Stimulated activated CD4-positive, alpha-beta T cell treated with anti-CD3 and anti-CD28 coated beads, TNF-alpha, amount 100 ng/mL, for 24 hours (primary cell): Measurements from ENCODE around the gene ARFGEF2.

Experiments
- DNase-seq, 3 experiments: peaks; one replicate each; pipeline ENCODE4 v3.0.0-alpha.2; 2020; ENCODE audit warnings: low read depth in 3 of 3

ARFGEF2 gene

DNA sequence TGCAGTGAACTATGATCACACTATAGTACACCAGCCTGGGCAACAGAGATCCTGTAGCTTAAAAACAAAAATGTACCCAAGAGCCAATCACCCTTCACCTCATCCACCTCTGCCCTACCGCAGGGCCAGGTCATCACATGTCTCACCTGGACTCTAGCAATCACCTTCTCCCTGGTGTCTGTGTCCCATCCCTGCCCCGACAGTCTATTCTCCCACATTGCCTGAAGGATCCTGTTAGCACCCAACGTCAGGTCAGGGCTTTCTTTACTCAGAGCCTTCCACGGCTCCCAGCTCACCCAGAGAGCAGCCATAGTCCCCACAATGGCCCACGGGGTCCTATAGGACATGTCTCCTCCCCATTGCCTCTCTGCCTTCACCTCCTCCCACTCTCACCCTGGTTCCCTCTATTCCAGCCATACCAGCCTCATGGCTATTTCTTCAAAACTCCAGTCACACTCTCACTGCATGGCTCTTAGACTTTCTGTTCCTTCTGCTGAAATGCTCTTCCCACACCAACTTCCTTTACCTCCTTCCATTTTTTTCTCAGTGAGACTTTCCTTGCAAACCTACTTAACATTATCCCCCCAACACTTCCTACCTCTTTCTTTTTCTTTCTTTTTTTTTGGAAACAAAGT is 22.5 kb upstream of the ARFGEF2 start:
- DNase-seq = no peak

GRCh38 chr20:48899881-48900280 is 21.6 kb upstream of the ARFGEF2 start:
- DNase-seq = no peak

- no peak for DNase-seq
Measured at GRCh38 chr20:48901326-48901725, 20.2 kb upstream of the ARFGEF2 start.

DNA sequence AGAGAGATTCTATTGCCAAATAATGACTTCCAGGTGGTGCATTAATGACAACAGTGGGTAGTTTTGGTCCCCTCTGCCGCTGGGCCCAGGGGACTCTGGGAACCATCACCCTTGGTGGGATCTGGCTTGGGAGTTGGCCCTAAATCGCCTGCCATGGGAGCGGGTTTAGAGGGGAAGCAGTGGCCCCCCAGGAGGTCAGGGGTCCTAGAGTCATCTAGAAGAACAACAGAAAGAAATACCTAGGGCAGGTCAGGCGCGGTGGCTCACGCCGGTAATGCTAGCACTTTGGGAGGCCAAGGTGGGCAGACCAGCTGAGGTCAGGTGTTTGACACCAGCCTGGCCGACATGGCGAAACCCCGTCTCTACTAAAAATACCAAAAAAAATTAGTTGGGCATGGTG is 17.8 kb upstream of the ARFGEF2 start:
- no peak for DNase-seq

GRCh38 chr20:48904566-48905296 is 16.8 kb upstream of the ARFGEF2 start:
- DNase-seq = peak; percentile 46 to 62 (median 52)

- no peak for DNase-seq
Measured at GRCh38 chr20:48905297-48905647, 16.2 kb upstream of the ARFGEF2 start.

- no peak for DNase-seq
Measured at GRCh38 chr20:48906221-48906877, 15.2 kb upstream of the ARFGEF2 start.

GRCh38 chr20:48908656-48909319 is 12.7 kb upstream of the ARFGEF2 start:
- no peak for DNase-seq

GRCh38 chr20:48909910-48910309 is 11.6 kb upstream of the ARFGEF2 start:
- no peak for DNase-seq

DNA sequence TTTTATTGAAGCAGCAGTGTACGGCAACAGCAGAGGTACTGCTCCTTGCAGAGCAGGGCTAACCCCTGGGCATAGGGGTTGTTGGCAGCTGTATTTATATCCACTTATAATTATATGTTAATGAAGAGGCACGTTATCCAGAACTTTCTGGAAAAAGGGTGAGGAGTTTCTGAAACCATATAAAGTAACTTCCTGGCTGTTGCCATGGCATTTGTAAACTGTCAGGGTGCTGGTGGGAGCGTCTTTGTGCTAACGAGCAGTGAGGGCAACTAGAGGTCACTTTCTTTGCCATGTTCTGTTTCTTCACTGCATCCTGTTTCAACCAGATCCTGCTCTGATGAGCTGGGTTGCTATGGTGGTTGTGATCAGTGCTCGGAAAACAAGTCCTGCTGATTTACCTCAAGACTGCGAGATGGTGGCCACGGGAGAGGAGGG is 11.1 kb upstream of the ARFGEF2 start:
- DNase-seq = no peak

GRCh38 chr20:48912065-48912464 is 9.4 kb upstream of the ARFGEF2 start:
- no peak for DNase-seq

DNA sequence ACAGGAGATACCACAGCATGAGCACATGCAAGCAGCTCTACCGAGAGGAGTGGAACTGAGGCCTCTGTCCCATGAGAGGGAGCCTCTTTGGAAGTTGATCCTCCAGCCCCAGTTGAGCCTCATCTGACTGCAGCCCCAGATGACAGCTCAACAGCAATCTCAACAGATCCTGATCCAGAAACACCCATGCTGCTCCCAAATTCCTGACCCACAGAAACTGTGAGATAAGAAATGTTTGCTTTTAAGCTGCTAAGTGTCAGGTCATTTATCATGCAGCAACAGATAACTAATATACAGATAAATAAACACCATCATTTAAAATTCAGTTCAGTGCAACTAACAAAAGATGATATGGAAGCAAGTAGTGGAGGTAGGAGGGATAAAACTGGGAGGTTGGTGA is 4.8 kb upstream of the ARFGEF2 start:
- no peak for DNase-seq

DNA sequence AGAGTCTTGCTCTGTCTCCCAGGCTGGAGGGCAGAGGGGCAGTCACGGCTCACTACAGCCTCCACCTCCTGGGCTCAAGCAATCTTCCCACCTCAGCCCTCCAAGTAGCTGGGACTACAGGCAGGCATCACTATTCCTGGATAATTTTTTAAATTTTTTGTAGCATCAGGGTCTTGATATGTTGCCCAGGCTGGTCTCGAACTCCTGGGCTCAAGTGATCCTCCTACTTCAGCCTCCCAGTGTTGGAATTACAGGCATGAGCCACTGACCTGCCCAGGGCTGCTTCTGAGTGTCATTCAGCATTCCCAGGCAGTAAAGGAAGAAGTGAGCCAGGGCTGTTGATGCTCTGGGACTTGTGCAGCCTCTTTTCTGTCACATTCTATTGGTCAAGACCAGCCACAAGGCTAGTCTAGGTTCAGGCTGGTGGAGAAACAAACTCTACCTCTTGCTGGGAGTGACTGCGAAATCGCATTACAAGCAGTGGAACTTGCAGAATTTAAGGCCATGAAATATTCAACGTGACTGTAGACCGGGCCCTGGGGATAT is 2.1 kb upstream of the ARFGEF2 start:
- DNase-seq = no peak

DNA sequence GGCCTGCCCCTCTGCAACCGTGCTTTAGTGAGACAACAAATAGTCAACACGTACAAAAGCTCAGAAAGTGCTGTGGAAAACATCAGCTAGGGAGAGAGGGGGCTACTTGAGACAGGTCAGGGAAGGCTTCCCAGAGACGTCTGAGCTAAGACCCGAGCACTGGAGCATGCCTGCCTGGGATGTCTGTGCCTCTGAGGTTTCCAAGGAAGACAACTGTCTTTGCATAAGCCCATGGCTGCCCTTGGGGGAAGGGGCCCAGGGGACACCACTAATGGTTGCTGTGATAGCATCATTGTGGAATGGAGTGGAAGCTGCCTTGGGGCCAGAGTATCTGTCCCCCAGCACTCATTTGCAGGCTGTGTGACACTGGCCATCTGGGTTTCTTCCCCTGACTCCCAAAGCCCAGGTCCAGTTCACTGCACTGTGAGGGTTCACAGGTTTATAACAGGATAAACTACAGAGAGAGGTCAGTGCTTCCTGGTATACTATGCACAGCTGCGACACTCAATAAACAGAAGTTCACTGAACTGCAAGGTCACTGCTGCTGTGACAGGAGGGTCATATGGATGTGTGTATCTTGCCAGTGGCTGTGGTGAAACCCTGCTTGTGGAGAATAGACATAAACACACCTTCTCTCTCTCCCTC is 1.5 kb upstream of the ARFGEF2 start:
- DNase-seq = no peak

GRCh38 chr20:48920527-48921167 is 864 bp upstream of the ARFGEF2 start:
- no peak for DNase-seq

DNA sequence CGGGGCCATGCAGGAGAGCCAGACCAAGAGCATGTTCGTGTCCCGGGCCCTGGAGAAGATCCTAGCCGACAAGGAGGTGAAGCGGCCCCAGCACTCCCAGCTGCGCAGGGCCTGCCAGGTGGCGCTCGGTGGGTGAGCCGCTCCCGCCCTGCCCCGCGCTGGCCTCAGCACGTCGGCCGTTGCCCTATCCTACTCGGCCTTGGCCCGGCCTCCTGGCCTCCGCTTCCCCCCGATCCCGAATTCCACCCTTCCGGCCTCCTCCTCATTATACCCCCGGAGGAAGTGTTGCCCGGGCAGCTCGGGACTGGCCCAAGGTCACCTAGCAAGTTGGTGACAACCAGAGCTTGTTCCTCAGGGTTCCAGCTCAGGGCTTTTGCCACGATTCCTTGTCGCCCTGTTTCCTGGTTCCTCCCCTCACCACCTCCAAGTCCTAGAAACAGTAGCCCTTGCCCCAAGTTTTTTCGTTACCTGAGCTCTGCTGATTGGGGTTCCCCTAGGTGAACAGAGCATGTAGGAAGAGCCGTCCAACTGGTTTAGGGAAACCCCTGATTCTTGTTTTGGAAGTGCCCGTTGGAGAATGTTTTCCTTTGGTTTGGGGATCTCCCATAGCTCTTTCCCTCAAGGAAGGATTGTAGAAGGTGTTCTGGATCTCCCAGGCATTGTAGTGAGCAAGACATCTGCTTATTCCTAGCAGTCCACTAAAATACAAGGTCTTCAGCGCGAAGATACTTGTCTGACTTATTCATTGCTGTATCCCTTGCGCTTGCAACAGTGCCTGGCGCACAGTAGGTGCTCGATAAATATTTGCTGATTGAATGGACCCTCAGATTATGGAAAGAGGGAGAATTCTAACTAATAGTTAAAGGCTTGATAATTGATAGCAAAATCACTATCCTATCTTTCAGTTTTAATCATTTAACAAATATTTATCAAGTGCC is 641 bp downstream of the ARFGEF2 start:
- DNase-seq = no peak

DNA sequence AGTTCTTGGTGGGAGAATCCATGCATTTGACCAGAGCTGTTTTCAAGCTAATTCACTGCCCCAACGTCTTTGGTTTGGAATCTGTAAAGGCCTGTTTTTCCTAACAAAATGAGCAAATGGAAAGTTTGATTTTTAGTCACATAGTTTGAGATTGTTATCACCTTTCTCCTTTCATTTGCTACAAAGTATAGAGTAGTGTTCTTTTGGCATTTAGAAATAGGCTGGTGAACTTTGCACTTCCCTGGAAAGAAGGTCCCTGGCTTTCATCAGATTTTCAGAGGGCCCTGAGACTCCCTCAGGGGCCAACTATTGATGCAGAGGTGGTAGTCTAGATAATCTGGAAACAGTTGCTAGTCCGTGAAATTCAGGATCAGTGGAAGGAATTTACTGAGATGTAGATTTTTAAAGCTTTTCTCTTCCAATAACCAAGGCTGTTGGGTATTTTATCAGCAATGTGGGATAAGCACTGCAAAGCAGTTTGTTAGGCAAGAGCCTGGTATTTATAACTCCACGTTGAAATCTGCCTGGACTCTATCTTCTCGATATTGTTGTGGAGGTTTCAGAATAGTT is 1.7 kb downstream of the ARFGEF2 start:
- no peak for DNase-seq

DNA sequence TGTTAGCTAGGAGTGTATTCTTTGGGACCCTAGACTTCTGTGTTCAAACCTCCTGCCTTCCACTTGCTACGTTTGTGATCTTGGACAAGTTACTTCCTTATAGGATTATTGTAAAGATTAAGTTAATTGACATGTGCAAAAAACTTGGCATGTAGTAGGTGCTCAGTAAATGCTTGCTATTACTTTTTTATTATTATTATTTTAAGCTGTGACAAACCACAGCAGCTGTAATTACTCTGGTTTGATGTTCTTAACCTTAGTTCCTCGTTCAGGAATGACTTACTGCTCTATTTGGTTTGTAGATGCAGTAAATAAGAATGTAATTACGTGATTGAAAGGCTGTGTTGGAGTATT is 3.2 kb downstream of the ARFGEF2 start:
- DNase-seq = no peak

DNA sequence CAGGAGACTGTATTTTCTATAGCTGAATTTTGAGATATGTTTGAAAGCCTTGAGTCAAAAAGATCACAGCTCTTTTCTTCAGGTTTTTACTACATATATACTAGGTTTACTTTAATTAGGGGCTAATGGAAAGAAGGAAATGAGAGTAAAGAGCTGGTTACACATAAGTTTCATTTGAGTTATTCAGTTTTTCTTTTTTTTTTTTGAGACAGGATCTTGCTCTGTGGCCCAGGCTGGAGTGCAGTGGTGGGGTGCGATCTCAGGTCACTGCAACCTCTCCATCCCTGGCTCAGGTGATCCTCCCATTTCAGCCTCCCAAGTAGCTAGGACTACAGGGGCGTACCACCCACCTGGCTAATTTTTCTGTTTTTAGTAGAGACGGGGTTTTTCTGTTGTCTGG is 4.8 kb downstream of the ARFGEF2 start:
- DNase-seq = no peak

- DNase-seq = no peak
Measured at GRCh38 chr20:48926821-48927220, 5.3 kb downstream of the ARFGEF2 start.
